Hepatocyte (in vitro differentiated cells): ENCODE results near the gene OR10AD1.

Experiments used
- CTCF ChIP-seq: fragments of 200-600 bp; sonication (generic); IDR thresholded peaks from 2 replicates; pipeline ENCODE4 v1.5.1; 2016; ENCODE audit warnings: antibody characterized with exemption, mild to moderate bottlenecking; ENCODE audit not compliant: poor library complexity
- EZH2 ChIP-seq: fragments of 200-600 bp; sonication (generic); IDR thresholded peaks from 2 replicates; pipeline ENCODE4 v1.6.1; 2016; ENCODE audit warnings: antibody characterized with exemption, mild to moderate bottlenecking, borderline replicate concordance
- EZH2phosphoT487 ChIP-seq: fragments of 200-600 bp; sonication (generic); IDR thresholded peaks from one replicate; pipeline ENCODE4 v1.6.1; 2018; ENCODE audit warnings: antibody characterized with exemption, mild to moderate bottlenecking, low read depth, moderate library complexity; ENCODE audit not compliant: unreplicated experiment, severe bottlenecking

- no peak for TF ChIP-seq CTCF
- TF ChIP-seq EZH2: no peak
- TF ChIP-seq EZH2phosphoT487: no peak
Observed at GRCh38 chr12:48216785-48217184, 13.7 kb upstream of the OR10AD1 start.
